ENCODE measurements around the gene PRDM15. TPM values are rescaled to one million over a fixed set of nuclear protein-coding genes. Genes with fewer than 3 reads are reported as not detected.
"Not testable (repeated sequence)": the region's sequence is repeated elsewhere in the genome, so short reads cannot be mapped to it uniquely, and the experiment has no call there.

The PRDM15 gene
- total RNA-seq, 1 experiment from 2014 or later = 6.4 TPM

DNA sequence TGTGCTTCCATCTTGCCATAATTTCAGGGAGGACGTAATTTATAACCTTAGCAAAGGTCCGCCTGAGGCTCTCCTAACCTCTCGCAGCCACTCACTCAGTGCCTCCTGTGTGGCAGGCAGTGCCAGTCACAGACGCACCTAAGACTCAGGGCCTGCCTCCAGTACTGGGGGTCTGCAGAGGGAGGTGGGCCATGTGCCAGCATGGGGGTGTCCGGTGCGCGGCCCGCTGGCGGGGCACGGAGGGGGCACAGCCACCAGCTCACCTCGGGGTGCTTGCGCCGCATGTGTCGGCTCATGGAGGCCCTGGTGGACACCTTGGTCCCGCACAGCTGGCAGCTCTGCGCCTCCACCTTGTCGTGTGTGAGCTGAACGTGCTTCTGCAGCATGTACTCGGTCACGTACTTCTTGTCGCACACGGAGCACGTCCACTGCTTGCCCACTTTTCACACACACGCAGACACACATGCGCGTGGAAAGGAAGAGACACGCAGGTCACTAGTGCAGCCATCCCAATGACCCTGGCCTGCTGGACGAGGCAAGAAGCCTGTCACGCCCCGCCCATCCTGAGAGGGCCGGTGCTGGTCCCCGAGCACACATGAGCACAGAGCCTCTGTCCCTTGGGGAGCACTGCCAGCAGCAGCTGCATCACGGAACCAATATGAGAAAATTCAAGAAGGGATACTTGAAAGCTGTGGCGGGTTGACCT, 69.1 kb downstream of the PRDM15 start:
- DNase-seq (ENCODE audit: low read depth) = no peak

DNA sequence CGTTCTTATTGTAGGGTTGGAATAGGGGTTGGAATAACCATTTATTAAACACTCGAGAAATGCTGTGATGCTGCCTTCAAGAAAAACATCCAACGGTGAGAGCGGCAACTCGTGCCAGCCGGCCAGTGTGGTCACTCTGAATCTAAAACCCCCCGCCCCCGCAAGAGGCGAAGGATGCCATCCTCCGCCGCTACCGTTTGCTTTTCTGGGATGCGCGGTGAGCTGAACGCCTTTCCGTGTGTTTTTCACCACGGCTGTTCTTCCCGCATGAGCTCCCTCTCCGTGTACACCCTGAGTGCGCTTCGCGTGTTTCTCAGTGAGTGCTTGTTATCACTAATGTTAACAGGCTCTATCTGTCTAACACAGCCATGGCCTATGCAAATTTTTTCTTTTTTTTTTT, 70.3 kb downstream of the PRDM15 start:
- DNase-seq (ENCODE audit: low read depth) = no peak

DNA sequence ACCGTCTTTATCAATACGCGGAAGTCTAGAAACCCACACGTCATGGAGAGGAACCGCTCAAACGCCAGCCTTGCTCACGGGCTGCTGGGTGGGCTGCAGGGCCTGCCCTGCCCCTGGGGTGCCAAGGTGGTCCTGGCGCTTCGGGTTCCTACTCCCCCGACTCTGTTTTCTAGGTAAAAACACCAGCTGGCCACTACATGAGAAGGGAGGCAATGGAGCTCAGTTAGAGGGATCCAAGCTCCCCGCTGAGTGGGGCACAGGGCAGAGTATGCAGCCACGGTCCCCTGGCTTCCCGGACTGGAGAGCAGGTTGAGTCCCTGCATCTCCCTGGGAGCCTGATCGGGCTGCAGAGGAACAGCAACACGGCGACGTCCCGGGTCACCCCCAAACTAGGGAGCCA, 71.0 kb downstream of the PRDM15 start:
- DNase-seq (ENCODE audit: low read depth) = no peak

DNA sequence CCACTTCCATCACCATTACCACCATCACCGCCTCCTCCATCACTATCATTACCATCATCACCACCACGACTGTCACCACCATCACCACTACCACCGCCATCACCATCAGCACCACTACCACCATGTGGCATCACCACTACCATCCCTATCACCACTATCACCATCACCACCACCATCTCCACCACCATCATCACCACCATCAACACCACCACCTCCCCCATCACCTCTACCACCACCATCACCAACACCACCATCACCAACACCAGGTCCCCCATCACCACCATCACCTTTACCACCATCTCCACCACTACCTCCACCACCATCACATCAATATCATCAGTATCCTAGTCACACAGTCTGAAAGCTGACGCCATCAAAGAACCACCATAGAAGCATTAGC, 72.4 kb downstream of the PRDM15 start:
- no peak for DNase-seq (ENCODE audit: low read depth)

DNA sequence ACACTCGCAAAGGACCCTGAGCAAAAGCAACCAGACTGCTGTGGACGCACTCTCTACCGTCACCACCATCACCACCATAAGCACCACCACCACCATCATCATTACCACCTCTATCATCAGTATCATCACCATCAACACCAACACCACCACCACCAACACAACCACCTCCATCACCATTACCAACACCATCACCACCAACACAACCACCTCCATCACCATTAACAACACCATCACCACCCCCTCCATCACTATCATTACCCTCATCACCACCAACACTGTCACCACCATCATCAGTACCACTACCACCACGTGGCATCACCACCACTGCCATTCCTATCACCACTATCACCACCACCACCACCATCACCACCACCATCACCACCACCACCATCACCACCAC, 73.5 kb downstream of the PRDM15 start:
- no peak for DNase-seq (ENCODE audit: low read depth)

DNA sequence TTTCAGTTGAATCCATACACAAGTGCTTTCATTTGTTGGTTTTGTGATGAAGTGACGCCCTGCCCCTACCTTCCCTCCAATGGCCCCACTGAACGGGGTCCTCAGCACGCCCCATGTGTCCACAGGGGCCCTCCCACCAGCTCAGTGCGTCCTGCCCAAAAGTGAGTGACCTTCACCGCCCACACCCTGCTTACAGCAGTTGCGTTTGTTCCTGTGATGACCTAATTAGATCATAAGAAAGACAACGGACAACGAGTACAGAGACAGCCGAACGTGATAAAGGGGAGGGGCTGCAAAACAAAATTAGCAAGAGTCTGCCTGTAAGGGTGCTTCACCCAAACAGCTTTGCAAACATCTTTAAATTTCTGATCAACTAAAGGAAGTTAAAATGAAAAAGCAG, 74.1 kb downstream of the PRDM15 start:
- no peak for DNase-seq (ENCODE audit: low read depth)

DNA sequence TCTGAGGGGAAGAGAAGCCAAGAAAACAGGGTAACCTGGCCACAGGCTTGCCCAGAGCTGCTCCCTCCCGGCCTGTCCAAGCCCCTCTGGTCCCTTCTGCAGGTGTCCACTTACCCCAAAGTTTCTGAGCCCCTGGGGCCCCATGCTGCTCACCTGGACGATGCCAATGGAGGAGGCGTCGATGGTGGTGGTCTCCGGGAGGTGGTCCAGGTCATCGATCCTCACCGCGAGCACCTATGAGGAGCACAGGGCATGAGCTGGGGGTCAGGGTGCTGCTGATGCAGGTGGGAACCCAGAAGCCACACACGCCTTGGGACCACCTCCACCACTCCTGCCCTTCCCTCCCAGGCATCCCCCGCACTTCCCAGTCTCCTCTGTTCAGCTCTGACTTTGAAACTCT, 74.8 kb downstream of the PRDM15 start:
- DNase-seq (ENCODE audit: low read depth) = no peak

DNA sequence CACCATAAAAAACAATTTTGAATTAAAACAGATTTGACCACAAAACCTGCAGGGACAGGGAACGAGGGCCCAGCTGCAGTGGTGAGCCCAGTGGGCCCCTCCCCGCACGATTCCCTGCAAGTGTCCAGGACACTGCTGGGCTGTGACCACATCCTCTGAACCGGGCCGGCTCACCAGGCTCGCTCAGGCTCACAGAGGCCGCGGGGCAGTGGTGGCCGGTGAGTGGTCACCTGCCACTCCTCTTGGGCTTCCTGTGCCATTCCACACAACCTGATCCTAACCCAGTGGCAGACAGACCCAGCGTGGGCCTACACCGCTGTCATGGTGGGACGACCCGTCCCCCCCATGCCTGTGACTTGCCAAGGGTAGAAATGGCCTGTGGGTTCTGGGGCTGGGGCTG, 75.8 kb downstream of the PRDM15 start:
- DNase-seq (ENCODE audit: low read depth) = no peak

DNA sequence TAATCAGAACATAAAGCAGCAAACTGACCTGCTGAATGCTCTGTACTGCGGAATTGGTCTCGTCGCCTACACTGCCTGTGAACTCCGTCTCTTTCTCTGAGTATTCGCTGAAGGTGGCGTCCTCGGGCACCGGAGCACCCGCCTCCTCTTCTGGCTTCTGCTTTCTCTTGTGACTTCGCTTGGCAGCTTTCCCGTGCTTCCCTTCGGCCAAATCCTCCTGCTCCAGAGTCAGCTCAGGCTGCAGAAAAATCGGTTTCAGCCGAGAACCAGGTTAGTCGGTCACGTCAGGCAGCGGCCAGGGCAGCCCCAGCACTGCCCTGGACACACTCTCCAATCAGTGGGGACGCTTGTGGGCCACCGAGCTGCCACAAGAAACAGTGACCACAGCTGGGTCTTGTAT, 76.5 kb downstream of the PRDM15 start:
- DNase-seq (ENCODE audit: low read depth) = no peak

DNA sequence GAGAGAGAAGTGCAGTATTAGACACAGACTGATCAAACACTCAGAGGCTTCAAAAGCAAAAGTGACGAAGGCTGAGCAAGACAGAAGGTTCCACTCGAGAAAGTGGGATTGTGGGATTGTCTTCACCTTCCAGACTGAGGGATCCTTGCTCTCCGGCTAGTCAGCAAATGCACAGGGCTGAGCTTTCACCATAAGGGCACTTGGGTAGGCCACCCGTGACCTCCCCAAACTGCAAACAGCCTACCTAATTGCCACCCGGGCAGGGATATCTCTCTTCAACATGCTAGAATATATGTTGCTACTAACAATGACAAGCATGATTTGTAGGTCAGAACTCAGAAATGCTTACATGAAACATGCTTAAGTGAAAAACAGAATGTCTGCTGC, 77.0 kb downstream of the PRDM15 start:
- DNase-seq (ENCODE audit: low read depth) = no peak

DNA sequence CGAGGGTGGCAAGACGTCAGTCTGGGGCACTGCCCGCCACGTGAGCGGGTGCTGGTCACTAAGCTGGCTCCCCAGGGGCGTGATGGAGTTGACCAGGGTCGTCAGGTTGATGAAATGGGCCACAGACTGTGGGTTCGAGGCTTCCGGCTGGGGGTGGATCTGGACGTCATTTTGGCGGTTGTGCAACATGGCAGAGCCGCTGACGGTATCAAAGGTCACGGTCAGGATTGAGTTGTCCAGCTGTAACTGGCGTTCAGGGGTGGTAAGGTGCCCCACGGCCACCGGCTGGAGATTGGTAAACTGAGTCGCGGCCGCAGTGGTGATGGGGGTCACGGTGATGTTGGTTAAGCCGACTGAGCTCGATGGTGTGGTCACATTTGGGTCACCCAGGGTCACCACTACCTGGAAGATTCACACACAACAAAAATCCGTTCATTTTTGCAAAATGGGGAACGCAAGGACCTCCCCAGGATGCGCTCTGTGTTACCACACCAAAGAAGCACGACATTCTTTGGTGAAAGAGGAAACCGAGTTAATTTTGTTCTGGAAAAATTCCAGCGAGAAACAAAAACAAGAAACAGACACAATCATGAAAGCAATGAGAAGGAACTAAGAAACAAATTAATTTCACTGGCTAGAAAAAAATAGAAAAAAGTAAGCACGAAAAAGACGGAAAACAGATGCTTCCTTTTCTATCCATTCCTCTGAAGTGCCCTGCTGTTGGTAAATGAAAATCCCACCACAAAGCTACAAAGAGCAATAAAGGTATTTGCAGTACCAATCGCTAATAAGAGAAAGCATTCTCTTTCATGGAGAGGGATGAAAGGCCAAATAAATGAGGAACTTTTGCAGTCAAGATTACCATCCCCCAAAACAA, 77.6 kb downstream of the PRDM15 start:
- DNase-seq (ENCODE audit: low read depth) = no peak

DNA sequence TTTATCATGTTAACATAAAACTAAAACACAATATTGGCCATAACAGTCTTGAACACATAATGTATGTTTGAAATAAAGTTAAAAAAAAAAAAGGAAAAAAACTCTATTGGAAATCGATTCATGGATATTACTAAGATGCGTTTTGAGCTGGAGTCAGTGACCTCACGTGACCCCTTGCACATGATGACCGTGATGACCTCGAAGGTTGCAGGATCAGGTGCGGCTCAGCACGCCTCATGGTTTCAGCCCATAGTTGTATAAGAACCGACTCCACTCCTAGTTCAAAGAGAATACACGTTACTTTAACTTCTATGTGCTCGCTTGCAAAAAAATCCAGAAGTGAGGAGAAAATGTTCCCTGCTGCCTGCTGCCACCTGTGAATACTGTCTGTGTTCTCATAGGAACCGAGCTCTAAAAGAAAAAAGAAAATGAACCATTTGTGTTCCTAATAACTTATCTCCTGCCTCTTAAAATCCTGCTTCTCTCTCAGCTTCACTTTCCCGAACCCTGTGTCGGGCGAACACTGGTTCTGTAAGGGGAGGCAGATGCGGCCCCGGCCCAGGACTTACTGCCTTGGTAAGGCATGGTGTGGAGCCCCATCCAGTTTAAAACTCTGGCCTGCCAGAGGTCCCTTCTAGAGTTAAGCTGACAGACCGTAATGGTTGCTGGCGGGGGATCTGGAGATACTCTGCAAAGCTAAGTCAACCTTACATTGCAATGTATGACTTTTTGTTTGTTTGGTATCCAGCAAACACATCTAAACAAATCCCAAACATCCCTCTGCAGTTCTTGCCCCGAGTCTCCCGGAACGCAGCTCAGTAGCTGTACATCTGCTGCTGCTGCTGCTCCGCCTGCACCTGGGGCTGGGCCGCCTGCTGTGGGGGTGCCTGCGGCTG, 78.5 kb downstream of the PRDM15 start:
- no peak for DNase-seq (ENCODE audit: low read depth)

DNA sequence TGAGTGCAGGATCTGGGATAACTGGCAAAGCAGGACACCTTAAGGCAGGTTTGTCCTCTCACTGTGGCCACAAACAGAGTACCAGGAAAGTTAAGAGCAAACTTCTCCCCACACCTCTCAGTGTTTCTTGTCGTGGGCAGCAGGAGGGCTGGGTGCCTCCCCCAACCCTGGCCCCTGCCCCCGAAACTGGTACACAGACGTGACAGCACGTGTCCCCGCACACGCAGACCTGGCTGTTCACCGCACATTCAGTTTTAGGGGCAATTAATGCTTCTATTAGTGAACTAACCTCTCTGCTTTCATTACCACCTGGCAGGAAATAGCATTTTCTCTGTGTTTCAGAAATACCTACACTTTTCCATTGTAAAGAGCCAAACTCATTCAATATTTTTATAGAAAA, 79.4 kb downstream of the PRDM15 start:
- no peak for DNase-seq (ENCODE audit: low read depth)

DNA sequence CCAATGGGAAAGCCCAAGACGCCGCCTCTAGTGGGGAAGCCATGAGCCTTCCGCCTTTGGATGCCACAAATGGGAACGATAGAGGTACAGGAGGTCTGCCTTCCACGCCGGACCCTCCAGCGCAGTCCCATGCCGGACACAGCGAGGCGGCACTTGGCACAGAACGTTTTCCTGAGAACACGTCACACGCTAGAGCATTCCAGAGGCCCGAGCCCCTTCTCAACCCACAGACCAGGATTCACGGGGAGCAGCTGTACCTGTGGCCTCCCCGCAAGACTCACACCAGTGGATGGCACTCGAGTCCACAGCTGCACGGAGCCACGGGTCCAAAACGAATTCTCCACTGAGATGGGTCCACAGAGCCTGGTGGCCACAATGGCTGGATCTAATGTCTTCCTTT, 80.8 kb downstream of the PRDM15 start:
- DNase-seq (ENCODE audit: low read depth) = no peak

DNA sequence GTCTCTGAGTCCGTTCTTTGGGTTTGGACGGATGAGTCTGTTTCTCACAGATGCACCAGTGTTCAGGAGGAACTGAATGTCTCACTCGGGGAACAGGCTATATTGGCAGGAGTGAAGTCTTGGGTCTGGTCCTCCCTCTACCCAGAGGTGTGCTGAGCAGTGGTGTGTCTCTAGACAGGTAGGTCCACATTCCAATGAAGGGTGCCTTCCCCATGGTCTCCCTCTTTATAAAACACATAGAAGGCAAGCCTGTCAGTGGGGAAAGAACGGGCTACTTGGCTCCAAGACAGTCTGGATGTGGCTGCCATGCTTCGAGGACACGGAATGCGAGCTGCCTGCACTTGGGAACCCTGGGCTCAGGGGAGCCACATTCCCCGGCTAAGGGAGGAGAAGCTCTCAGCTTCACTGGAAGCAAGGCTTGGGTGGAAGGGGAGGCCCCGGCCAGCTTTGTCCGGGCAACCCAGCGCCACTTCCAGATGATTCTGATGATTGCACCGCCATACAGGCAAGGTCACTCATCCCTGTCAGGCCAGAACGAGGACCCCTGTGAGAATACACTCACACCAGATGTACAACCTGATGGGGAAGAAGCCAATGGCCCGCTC, 82.6 kb downstream of the PRDM15 start:
- no peak for DNase-seq (ENCODE audit: low read depth)

DNA sequence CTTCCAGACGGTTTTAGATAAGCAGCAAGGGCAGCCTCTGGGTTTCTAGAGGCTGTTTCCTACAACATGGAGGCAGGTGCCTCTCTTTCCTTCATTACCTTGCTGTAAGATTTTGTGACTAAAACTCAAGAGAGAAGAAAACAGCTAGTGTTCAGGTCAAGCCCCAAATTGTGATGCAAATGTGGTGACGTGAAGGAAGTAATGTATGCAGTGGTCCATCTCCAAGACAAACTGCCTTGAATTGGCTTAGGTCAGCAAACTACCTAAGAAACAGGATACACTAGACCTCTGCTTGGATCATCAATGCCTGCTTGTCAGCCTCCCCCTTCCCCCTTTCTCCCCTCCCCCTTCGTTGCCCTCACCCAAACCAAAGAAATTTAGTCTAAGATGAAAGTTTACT, 83.4 kb downstream of the PRDM15 start:
- no peak for DNase-seq (ENCODE audit: low read depth)

DNA sequence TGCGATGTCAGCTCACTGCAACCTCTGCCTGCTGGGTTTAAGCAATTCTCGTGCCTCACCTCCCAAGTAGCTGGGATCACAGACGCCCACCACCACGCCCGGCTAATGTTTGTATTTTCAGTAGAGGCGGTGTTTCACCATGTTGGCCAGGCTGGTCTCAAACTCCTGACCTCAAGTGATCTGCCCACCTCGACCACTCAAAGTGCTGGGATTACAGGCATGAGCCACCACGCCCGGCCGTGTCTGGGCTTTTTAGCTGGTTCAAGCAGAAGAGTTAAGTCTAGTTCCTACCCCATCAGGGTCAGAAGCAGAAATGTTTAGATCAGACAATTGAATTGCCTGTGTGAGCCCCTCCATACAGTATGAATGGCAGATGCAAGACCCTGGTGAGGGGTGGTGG, 84.5 kb downstream of the PRDM15 start:
- DNase-seq (ENCODE audit: low read depth) = no peak

DNA sequence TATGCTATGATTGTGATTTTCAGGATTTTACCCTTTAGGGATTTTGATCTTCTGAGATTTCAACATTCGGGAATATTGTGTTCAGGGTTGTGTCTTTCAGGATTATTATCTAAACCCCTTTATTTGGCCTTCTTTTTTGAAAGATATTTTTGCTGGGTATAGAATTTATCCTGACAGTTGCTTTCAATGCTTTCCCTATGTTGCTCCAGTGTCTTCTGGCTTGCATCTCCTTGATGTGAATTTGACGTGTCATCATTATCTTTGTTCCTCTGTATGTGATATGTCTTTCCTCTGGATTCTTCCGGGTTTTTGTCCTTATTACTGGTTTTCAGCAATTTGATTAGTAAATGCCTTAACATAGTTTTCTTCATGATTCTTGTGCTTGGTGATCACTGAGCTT, 86.4 kb downstream of the PRDM15 start:
- DNase-seq (ENCODE audit: low read depth) = no peak

DNA sequence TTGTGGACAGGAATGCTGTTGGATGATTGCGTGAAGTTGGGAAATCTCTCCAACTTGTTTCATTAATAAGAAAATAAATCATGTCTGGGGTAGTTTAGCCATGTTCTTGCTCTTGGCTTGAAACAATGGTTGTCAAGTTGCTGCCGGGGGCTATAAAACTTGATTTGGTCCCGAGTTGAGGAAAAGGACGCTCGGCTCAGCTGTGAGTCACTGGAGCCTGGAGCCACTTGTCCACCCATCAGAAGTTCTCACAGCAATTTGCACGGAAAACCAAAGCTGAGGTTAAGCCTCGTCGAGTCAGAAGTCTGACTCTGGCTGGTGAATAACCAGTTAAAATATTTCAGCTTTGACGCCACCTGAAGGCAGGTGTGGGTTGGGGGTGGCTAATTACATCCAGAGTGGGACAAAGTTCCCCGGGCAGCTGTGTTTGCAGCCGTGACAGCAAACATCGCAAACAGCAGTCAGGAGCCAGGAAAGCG, 92.6 kb downstream of the PRDM15 start:
- DNase-seq (ENCODE audit: low read depth) = peak; percentile 47

DNA sequence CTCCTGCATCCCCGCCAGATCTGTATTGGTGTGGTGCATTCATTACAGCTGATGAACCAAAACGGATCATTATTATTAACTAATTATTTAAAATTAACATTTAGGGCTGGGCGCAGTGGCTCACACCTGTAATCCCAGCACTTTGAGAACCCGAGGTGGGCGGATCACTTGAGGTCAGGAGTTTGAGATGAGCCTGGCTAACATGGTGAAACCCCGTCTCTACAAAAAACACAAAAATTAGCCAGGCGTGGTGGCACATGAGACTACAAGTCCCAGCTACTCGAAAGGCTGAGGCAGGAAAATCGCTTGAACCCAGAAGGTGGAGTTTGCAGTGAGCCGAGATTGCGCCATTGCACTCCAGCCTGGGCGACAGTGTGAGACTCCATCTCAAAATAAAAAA, 93.9 kb downstream of the PRDM15 start:
- not testable (repeated sequence) for DNase-seq (ENCODE audit: low read depth)

DNA sequence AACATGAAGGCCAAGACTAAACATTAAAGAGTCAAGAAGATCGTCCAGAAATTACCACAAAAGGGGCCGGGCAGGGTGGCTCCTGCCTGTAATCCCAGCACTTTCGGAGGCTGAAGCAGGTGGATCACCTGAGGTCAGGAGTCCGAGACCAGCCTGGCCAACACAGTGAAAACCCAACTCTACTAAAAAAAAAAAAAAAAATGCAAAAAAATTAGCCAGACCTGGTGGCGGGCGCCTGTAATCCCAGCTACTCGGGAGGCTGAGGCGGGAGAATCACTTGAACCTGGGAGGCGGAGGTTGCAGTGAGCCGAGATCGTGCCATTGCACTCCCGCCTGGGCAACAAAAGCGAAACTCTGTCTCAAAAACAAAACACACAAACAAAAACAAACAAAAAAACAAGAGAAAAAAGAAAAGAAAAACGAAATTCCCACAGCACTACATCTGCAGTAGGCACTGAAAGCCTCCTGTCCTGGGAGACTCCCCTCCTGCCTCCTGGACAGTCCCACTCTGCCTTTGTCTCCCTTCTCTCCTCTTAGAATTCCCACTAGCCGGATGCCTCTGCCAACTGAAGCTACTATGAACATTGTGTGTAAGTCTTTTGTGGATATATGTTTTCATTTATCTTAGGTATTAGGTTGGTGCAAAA, 94.6 kb downstream of the PRDM15 start:
- no peak for DNase-seq (ENCODE audit: low read depth)
